Skeletal muscle tissue (tissue), 4 donors: ENCODE measurements around the gene RTN4IP1. TPM values are rescaled to one million over a fixed set of nuclear protein-coding genes. Genes with fewer than 3 reads are reported as not detected.

Experiments used
- H3K27ac ChIP-seq: one replicate; pipeline ENCODE4 v1.7.0; 2013; ENCODE audit warnings: mild to moderate bottlenecking, low read depth, low read length, inconsistent platforms
- H3K27me3 ChIP-seq, 3 donors: one replicate each; pipeline ENCODE4 v1.7.0; 2013; ENCODE audit warnings: low read length in 3 of 3; ENCODE audit not compliant: control insufficient read depth in 3 of 3, insufficient read depth in 3 of 3
- H3K36me3 ChIP-seq, 3 donors: one replicate each; pipeline ENCODE4 v1.7.0; 2013; ENCODE audit warnings: low read length in 3 of 3; ENCODE audit not compliant: control insufficient read depth in 3 of 3, insufficient read depth in 3 of 3
- H3K4me1 ChIP-seq, 3 donors: one replicate each; pipeline ENCODE4 v1.7.0; 2013; ENCODE audit warnings: low read length in 3 of 3, mild to moderate bottlenecking in 3 of 3; ENCODE audit not compliant: control insufficient read depth in 3 of 3, insufficient read depth in 3 of 3
- H3K4me3 ChIP-seq, 3 donors: one replicate each; pipeline ENCODE4 v1.7.0; 2013; ENCODE audit warnings: low read length in 3 of 3
- H3K9ac ChIP-seq, 3 donors: one replicate each; pipeline ENCODE4 v1.7.0; 2013; ENCODE audit warnings: low read length in 3 of 3, mild to moderate bottlenecking in 3 of 3, moderate library complexity in 2 of 3, low read depth in 1 of 3
- H3K9me3 ChIP-seq, 3 donors: one replicate each; pipeline ENCODE4 v1.7.0; 2013; ENCODE audit warnings: low read length in 3 of 3; ENCODE audit not compliant: control insufficient read depth in 3 of 3
- total RNA-seq: library from RNA; depleted of rRNA; stranded (reverse); fragments of >200 nt; gene quantifications from one replicate; pipeline ENCODE4 v1.2.3, GENCODE V29; 2014
- donor health status: Osteomylitis.

The RTN4IP1 gene
- total RNA-seq, 1 donor from 2014 or later = 8.4 TPM

DNA sequence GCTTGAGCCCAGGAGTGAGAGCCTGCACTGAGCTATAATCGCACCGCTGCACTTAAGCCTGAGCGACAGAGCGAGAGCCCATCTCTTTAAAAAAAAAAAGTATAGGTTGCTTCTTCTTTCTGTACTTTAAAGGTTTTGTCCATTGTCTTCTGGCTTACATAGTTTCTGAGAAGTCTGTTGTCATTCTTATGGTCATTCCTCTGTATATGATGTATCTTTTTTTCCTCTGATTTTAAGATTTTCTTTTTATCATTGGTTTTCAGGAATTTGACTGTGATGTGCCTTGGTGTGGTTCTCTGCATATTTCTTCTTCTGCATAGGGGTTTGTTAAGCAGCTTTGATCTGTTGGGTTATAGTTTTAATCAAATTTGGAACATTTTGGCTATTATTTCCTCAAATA lies 29.2 kb upstream of the RTN4IP1 start:
- no peak overlapping the region for H3K9ac ChIP-seq
- H3K27me3 ChIP-seq = no peaks in the 10 kb centered on the region
- H3K9me3 ChIP-seq = no peaks in the 10 kb centered on the region
- no peaks in the 10 kb centered on the region for H3K4me1 ChIP-seq
- H3K4me3 ChIP-seq = no peak overlapping the region
- H3K27ac ChIP-seq = no peak overlapping the region
- peaks cover 31 to 54% (median 52%) of the 10 kb centered on the region in 3 donors for H3K36me3 ChIP-seq

DNA sequence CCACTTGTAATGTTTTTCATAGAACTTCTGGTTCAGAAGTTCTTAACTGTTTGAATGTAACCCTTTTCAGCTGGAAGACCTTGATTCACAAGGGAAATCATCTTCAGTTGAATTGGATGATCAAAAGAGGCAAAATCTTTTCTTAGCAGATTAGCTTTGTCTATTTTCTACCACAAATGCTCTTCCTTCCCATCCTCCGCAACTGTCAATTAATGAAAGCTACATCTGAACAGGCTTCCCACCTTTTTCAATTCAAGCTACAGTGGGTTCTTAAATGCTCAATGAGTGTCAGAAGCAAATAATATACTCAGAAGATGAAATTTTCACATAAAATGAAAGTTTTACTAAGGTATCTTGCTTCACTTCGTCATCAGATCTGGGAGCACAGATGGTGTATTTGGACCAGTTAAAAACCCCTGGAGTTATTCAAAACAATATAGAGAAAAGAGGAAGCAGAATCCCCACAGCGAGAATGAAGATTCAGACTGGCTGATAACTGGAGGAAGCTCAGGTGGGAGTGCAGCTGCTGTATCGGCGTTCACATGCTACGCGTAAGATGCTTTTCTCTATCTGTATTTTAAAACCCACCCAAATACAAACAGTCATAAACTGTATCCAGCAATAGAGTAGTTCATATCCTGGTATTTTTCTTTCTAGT lies 19.5 kb upstream of the RTN4IP1 start:
- H3K4me3 ChIP-seq = no peak overlapping the region
- no peaks in the 10 kb centered on the region for H3K4me1 ChIP-seq
- H3K27me3 ChIP-seq = no peaks in the 10 kb centered on the region
- H3K9ac ChIP-seq = no peak overlapping the region
- H3K27ac ChIP-seq = no peak overlapping the region
- H3K9me3 ChIP-seq = no peaks in the 10 kb centered on the region
- H3K36me3 ChIP-seq = peaks cover 33 to 51% (median 36%) of the 10 kb centered on the region in 3 donors

DNA sequence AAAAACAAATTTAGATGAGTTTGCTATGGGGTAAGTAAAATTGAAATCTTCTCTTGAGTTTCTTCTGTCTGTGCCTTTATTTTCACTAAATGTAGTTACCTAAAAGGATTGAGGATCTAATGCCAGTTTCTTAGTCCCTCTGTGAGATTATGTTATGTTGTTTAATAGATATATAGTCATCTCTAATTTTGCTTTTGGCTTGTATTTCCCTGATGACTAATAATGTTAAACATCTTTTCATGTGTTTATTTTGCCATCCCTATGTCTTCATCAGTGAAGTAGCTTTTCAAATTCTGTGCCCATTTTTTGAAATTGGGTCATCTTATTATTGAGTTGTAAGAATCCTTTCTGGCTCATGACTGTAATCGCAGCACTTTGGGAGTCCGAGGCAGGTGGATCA lies 13.8 kb upstream of the RTN4IP1 start:
- Histone ChIP-seq H3K4me1 (no peaks in the 10 kb centered on the region), H3K9me3 (no peaks in the 10 kb centered on the region), H3K9ac (no peak overlapping the region), H3K27ac (no peak overlapping the region), H3K27me3 (no peaks in the 10 kb centered on the region), H3K4me3 (no peak overlapping the region), H3K36me3 (peaks cover 14 to 43% (median 23%) of the 10 kb centered on the region in 3 donors)

DNA sequence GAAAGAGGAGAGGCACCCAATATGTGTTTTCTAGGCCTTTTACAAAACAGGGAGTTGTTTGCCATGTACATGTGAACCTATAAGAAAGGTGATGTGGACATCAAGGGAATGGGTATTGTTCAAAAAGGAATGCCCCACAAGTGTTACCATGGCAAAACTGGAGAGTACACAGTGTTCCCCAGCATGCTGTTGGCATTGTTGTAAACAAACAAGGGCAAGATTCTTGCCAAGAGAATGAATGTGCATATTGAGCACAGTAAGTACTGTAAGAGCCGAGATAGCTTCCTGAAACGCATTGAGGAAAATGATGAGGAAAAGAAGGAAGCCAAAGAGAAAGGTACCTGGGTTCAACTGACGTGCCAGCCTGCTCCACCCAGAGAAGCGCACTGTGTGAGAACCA lies 13.2 kb upstream of the RTN4IP1 start:
- Histone ChIP-seq H3K4me3 (no peak overlapping the region), H3K4me1 (peaks cover 0 to under 1% (median 0%) of the 10 kb centered on the region in 3 donors), H3K27ac (no peak overlapping the region), H3K9ac (no peak overlapping the region), H3K9me3 (no peaks in the 10 kb centered on the region), H3K27me3 (no peaks in the 10 kb centered on the region), H3K36me3 (peaks cover 14 to 43% (median 23%) of the 10 kb centered on the region in 3 donors)

DNA sequence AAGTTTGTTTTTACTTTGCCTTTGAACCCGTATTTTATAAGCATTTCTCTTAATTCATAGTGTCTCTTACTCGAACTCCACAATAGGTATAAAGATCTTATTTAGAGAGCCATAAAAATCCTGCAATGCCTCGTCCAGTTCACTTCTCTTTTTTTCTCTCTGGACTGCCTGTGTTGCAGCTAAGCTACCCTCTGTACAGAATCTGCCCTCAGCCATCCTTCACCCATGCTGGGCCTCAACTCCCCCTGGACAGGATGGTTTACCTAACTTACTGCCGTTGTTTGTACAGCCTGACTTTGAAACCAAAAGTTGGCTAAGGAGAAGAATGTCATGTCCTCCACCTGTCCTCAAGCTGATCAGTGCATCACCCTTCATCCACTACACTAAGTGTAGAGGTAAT lies 10.5 kb upstream of the RTN4IP1 start:
- H3K27me3 ChIP-seq = no peaks in the 10 kb centered on the region
- peaks cover 0 to 8% (median 7%) of the 10 kb centered on the region in 3 donors for H3K4me1 ChIP-seq
- peaks cover 11 to 34% (median 13%) of the 10 kb centered on the region in 3 donors for H3K36me3 ChIP-seq
- H3K9me3 ChIP-seq = no peaks in the 10 kb centered on the region
- H3K27ac ChIP-seq = no peak overlapping the region
- no peak overlapping the region for H3K9ac ChIP-seq
- H3K4me3 ChIP-seq = no peak overlapping the region

DNA sequence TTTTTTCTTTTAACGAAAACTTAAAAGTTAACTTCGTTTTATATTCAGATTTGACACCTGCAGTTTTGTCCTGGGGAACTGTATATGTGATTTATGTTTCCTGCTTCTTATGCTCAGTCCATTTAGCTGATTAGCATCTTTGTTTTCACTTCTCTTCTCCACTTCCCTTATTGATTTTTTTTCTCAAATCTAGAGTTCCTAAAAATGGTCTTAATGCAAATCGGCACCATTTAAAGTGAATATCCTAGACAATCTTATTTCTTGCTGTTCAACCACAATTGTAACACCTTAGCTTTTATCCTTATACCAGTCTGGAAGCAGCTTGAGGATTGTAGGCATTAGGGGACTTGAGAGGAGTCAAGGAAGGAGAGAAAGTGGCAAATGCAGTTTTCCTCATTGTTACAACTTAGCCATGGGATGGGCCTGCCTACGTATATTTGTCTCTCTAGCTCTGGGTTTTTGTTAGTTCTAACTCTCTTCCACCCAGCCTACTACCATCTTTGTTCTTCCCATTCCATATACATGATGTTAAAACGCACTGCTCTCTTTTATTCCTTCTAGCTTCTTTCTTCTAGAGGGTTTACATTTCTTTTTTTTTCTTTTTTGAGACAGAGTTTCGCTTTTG lies 8.5 kb upstream of the RTN4IP1 start:
- H3K9me3 ChIP-seq = no peaks in the 10 kb centered on the region
- H3K4me1 ChIP-seq = peaks cover 0 to 8% (median 7%) of the 10 kb centered on the region in 3 donors
- no peaks in the 10 kb centered on the region for H3K27me3 ChIP-seq
- no peak overlapping the region for H3K4me3 ChIP-seq
- no peak overlapping the region for H3K9ac ChIP-seq
- H3K36me3 ChIP-seq = peaks cover 5 to 19% (median 9%) of the 10 kb centered on the region in 3 donors
- no peak overlapping the region for H3K27ac ChIP-seq

DNA sequence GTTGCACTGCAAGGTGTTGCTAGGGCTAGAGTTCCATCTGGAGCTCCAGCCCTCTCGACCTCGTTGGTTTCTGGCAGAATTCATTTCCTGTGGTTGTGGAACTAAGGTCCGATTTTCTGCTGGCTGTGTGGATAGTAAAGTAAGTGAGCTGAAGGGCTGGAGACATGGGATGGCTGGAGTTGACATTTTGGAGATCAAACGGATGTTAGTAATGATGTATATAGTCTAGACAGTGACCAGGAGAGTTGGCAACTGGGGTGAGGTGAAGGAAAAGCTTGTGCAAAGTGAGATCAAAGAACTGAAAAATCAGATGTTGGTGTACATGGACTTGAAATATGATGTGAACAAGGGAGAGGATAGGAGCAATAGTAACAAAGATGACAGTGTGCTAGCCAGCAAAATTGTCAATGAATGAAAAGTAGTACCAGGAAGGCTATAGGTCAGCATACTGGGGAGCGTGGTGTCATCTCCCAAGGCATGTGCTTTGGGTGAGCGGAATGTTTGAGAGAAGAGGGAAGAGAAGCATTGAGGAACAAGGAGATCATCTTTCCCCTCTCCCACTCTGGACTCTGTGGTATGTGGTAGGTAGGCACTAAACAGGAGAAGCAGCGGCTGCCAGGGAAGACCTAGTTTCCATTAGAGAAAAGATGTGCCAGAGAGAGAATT lies 7.9 kb upstream of the RTN4IP1 start:
- H3K36me3 ChIP-seq = peaks cover 0 to 13% (median 4%) of the 10 kb centered on the region in 3 donors
- no peaks in the 10 kb centered on the region for H3K27me3 ChIP-seq
- H3K4me3 ChIP-seq = no peak overlapping the region
- peaks cover 0 to 8% (median 7%) of the 10 kb centered on the region in 3 donors for H3K4me1 ChIP-seq
- no peaks in the 10 kb centered on the region for H3K9me3 ChIP-seq
- no peak overlapping the region for H3K27ac ChIP-seq
- no peak overlapping the region for H3K9ac ChIP-seq

DNA sequence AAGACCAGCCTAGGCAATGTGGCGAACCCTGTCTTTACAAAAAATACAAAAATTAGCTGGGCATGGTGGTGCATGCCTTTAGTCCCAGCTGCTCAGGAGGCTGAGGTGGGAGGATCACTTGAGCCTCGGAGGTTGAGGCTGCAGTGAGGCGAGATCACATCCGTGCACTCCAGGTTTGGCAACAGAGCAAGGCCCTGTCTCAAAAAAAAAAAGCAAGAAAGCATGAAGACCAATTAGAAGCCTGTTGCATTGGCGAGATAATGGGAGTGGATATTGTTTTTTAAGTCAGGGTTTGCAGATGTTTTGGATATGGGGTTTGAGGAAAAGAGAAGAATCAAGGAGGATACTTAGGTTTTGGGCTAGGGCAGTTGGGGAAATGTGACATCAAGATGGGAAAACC lies 5.3 kb upstream of the RTN4IP1 start:
- Histone ChIP-seq H3K4me3 (no peak overlapping the region), H3K4me1 (peaks cover 10 to 12% (median 10%) of the 10 kb centered on the region in 3 donors), H3K36me3 (no peaks in the 10 kb centered on the region), H3K9me3 (no peaks in the 10 kb centered on the region), H3K9ac (no peak overlapping the region), H3K27me3 (no peaks in the 10 kb centered on the region), H3K27ac (no peak overlapping the region)

DNA sequence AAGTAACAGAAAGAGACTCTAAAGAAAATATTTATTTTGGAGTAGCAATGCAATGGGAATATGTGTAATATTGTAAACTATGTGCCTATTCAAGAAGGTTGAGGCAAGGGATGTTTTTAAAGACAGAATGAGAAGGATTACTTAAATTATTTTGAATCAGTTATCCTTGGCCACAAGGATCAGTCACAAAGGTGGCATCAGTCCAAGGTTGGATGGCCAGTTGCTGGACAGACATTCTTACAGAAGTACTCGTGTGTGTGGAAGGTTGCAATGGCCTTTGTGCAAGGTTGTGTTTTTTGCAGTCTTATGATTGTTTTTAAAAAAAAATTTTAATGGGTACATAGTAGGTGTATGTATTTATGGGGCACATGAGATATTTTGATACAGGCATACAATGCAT lies 2.0 kb upstream of the RTN4IP1 start:
- H3K27me3 ChIP-seq = no peaks in the 10 kb centered on the region
- peaks cover 4 to 18% (median 7%) of the 10 kb centered on the region in 3 donors for H3K4me1 ChIP-seq
- H3K4me3 ChIP-seq = no peak overlapping the region
- H3K9me3 ChIP-seq = no peaks in the 10 kb centered on the region
- no peaks in the 10 kb centered on the region for H3K36me3 ChIP-seq
- no peak overlapping the region for H3K9ac ChIP-seq
- no peak overlapping the region for H3K27ac ChIP-seq

DNA sequence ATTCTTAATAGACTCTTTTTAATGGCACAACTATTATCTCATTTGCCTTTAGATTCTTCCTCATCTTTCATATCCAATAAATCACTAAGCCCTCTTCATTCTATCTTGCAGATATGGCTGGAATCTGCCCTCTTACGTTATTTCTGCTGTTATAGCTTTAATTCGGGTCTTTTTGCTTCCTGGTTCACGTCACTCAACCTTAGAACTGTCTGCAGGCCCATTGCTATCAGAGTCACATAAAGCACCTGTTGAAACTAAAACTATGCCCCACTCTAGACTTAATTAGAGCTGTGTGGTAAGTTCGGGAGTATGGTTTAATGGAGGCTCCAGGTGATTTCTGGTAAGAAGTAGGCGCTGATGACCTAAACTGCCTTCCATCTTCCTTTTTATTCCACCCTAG lies 1.1 kb upstream of the RTN4IP1 start:
- Histone ChIP-seq H3K4me3 (peak overlapping the region; percentile 79 to 100 (median 98)), H3K27me3 (no peaks in the 10 kb centered on the region), H3K9me3 (no peaks in the 10 kb centered on the region), H3K36me3 (no peaks in the 10 kb centered on the region), H3K4me1 (peaks cover 4 to 20% (median 7%) of the 10 kb centered on the region in 3 donors), H3K9ac (peak overlapping the region in 2 of 3 donors; percentile 94 to 95), H3K27ac (no peak overlapping the region)
